Measurements from ENCODE around the gene CCDC60.

The CCDC60 gene

GRCh38 chr12:119565404-119565803 is 230.9 kb downstream of the CCDC60 start:
- DNase-seq: no peak

GRCh38 chr12:119570771-119571170 is 236.2 kb downstream of the CCDC60 start:
- no peak for DNase-seq

- DNase-seq: no peak
Measured at GRCh38 chr12:119573086-119573485, 238.6 kb downstream of the CCDC60 start.

GRCh38 chr12:119574255-119574654 is 239.7 kb downstream of the CCDC60 start:
- DNase-seq: no peak

GRCh38 chr12:119576118-119576810 is 241.7 kb downstream of the CCDC60 start:
- DNase-seq: no peak

- DNase-seq: no peak
Measured at GRCh38 chr12:119576915-119577314, 242.4 kb downstream of the CCDC60 start.

- DNase-seq: no peak
Measured at GRCh38 chr12:119578112-119578511, 243.6 kb downstream of the CCDC60 start.

GRCh38 chr12:119589097-119589496 is 254.6 kb downstream of the CCDC60 start:
- DNase-seq: no peak

- no peak for DNase-seq
Measured at GRCh38 chr12:119589634-119590033, 255.1 kb downstream of the CCDC60 start.

All from CD4-positive, alpha-beta T cell treated with Interleukin-12 subunit alpha and Interleukin-12 subunit beta, for 1 hour (primary cell).